PC-3 (cell line): Measurements from ENCODE around the gene TNS3. TPM values are rescaled to one million over a fixed set of nuclear protein-coding genes. Genes with fewer than 3 reads are reported as not detected.

Experiments used
- ATAC-seq: fragments of 200-7000 bp; cut with Tn5 transposase; 2 replicates; pipeline ENCODE4 v1.9.1; 2020; ENCODE audit warnings: mild to moderate bottlenecking, moderate library complexity
- BruUV-seq: library from RNA; stranded (reverse); fragments of 400-500 nt; replicated peaks from 2 replicates; lab custom pipeline; 2021; lab: Mats Ljungman, UMichigan
- CTCF ChIA-PET: fragments of 300-600 bp; sonication (Branson Sonifier 250); formaldehyde crosslinking; loops from one replicate; lab custom pipeline; 2022; ENCODE audit warnings: antibody characterized with exemption; lab: Charles Lee
- POLR2A ChIA-PET: fragments of 300-600 bp; sonication (Branson Sonifier 250); formaldehyde crosslinking; loops from one replicate; lab custom pipeline; 2022; ENCODE audit warnings: antibody characterized with exemption; ENCODE audit not compliant: unreplicated experiment; lab: Charles Lee
- DNase-seq: peaks from one replicate; pipeline ENCODE4 v3.0.0-alpha.2; 2015
- H2AFZ ChIP-seq: fragments of 300-600 bp; sonication (generic); 2 replicates; pipeline ENCODE4 v1.6.0; 2016; ENCODE audit warnings: antibody characterized with exemption, low read length
- H3F3A ChIP-seq: fragments of 300-600 bp; sonication (generic); one replicate; pipeline ENCODE4 v1.6.0; 2017; ENCODE audit warnings: antibody characterized with exemption, low read length, control low read depth, mild to moderate bottlenecking; ENCODE audit not compliant: unreplicated experiment
- H3K27ac ChIP-seq: fragments of 300-600 bp; sonication (generic); 2 replicates; pipeline ENCODE4 v1.5.1; 2016; ENCODE audit warnings: mild to moderate bottlenecking, low read length
- H3K27me3 ChIP-seq: fragments of 300-600 bp; sonication (generic); 2 replicates; pipeline ENCODE4 v1.6.1; 2016; ENCODE audit warnings: low read length, mixed read lengths
- H3K36me3 ChIP-seq: fragments of 300-600 bp; sonication (generic); 2 replicates; pipeline ENCODE4 v1.6.1; 2016; ENCODE audit warnings: low read depth, mixed run types, low read length, mixed read lengths
- H3K4me1 ChIP-seq: fragments of 300-600 bp; sonication (generic); 2 replicates; pipeline ENCODE4 v1.5.1; 2016; ENCODE audit warnings: low read length; ENCODE audit not compliant: insufficient read depth
- H3K4me2 ChIP-seq: fragments of 300-600 bp; sonication (generic); 2 replicates; pipeline ENCODE4 v1.6.0; 2016; ENCODE audit warnings: low read length
- H3K4me3 ChIP-seq: fragments of 300-600 bp; sonication (generic); 2 replicates; pipeline ENCODE4 v1.5.1; 2016; ENCODE audit warnings: mild to moderate bottlenecking, low read length, mixed read lengths
- H3K79me2 ChIP-seq: fragments of 300-600 bp; sonication (generic); 2 replicates; pipeline ENCODE4 v1.6.1; 2017; ENCODE audit warnings: low read length, mixed read lengths
- H3K9ac ChIP-seq: fragments of 300-600 bp; sonication (generic); 2 replicates; pipeline ENCODE4 v1.6.0; 2016; ENCODE audit warnings: mild to moderate bottlenecking, low read length
- H3K9me2 ChIP-seq: fragments of 300-600 bp; sonication (generic); replicated peaks from 2 replicates; pipeline ENCODE4 v1.6.1; 2016; ENCODE audit warnings: mixed run types, low read length, mixed read lengths
- H3K9me3 ChIP-seq: fragments of 300-600 bp; sonication (generic); 2 replicates; pipeline ENCODE4 v1.6.1; 2016; ENCODE audit warnings: low read length, mixed read lengths
- H4K20me1 ChIP-seq: fragments of 300-600 bp; sonication (generic); 2 replicates; pipeline ENCODE4 v1.6.1; 2016; ENCODE audit warnings: low read length, mixed read lengths
- EZH2 ChIP-seq: fragments of 300-600 bp; sonication (generic); IDR thresholded peaks from one replicate; pipeline ENCODE4 v1.6.1; 2017; ENCODE audit warnings: antibody characterized with exemption, mild to moderate bottlenecking, low read length; ENCODE audit not compliant: unreplicated experiment
- EZH2phosphoT487 ChIP-seq: fragments of 300-600 bp; sonication (generic); IDR thresholded peaks from 2 replicates; pipeline ENCODE4 v1.6.1; 2018; ENCODE audit warnings: mild to moderate bottlenecking, antibody characterized with exemption, low read length, borderline replicate concordance
- intact Hi-C: fragments of 100-400 bp; cut with micrococcal nuclease; formaldehyde crosslinking; loops from 2 replicates; pipeline ENCODE4 v1.9.0; 2023
- total RNA-seq: library from RNA; depleted of rRNA; stranded (reverse); fragments of >200 nt; gene quantifications from 2 replicates; pipeline ENCODE4 v1.2.3, GENCODE V29; 2014
- TF ChIP-seq, protein P1 (sequence below): fragments of 300-600 bp; sonication (generic); conservative IDR thresholded peaks from 2 replicates; pipeline ENCODE4 v1.5.1; 2017; ENCODE audit warnings: antibody characterized with exemption, low read depth, mild to moderate bottlenecking, low read length

The TNS3 gene
- total RNA-seq, 1 experiment from 2014 or later, result 72.3 TPM

DNA sequence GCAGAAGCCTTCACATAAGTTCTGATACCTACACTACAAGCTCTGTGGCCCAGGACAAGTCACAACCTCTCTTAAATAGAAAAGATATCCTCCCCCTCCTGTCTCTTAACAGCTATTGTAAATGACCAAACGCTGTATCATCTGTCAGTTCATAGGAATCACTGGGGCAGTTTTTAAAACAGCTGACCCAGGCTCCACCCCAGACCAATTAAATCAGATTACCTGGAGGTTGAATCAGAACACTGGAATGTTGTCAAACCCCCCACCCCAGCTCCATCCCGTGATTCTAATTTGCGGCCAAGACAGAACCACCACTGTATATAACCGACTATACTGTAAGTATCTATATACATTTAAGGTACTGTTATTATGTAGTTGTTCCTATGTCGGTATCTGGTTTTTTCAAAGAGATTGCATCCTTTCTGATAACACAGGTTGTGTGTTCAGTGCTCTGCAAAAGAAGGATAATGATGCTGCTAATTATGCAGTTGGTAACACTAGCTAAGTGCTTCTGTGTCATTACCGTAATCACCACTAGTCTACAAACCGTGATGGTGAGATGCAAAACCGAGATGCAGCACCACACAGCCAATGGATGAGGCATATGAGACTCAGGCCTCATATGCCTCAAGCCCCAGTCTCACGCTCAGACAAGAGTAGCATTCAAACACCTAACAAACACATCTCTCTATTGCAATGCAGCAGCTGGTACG, 47.4 kb downstream of the TNS3 start:
- DNase-seq (peak; percentile 96), ATAC-seq (peak; percentile 73)
- no peaks in the 10 kb centered on the region for H3K27me3 ChIP-seq
- H3K9me3 ChIP-seq, result no peaks in the 10 kb centered on the region; the same call in 1 of the 2 replicates
- H3K27ac ChIP-seq, result peak overlapping the region; percentile 61
- 0 out of 2 replicates have a peak, but pooled peaks cover 4% of the 10 kb centered on the region for H4K20me1 ChIP-seq
- CTCF ChIA-PET, result interaction anchor here (0.7 to 1.1 kb wide), 4 partner anchors 42 to 81 kb away, joined by 3 to 9 read pairs (median 3); no protein-coding TSS in a partner anchor
- H3K4me1 ChIP-seq, result peaks cover 63% of the 10 kb centered on the region
- H3K9ac ChIP-seq, result no peak overlapping the region
- H3K79me2 ChIP-seq, result peaks cover 88% of the 10 kb centered on the region
- POLR2A ChIA-PET, result interaction anchor here (0.6 kb wide), 1 partner anchor 18 kb away, joined by 3 read pairs; no protein-coding TSS in a partner anchor
- intact Hi-C loops, result loop anchor here (1.0 kb wide), 3 partner anchors 40 to 81 kb away; no protein-coding TSS in a partner anchor
- peak overlapping the region; percentile 89 for H3K4me2 ChIP-seq
- H3K9me2 ChIP-seq, result no peaks in the 10 kb centered on the region
- peaks cover 11% of the 10 kb centered on the region for H3F3A ChIP-seq
- TF ChIP-seq EZH2phosphoT487, result no peak
- TF ChIP-seq, protein P1, sequence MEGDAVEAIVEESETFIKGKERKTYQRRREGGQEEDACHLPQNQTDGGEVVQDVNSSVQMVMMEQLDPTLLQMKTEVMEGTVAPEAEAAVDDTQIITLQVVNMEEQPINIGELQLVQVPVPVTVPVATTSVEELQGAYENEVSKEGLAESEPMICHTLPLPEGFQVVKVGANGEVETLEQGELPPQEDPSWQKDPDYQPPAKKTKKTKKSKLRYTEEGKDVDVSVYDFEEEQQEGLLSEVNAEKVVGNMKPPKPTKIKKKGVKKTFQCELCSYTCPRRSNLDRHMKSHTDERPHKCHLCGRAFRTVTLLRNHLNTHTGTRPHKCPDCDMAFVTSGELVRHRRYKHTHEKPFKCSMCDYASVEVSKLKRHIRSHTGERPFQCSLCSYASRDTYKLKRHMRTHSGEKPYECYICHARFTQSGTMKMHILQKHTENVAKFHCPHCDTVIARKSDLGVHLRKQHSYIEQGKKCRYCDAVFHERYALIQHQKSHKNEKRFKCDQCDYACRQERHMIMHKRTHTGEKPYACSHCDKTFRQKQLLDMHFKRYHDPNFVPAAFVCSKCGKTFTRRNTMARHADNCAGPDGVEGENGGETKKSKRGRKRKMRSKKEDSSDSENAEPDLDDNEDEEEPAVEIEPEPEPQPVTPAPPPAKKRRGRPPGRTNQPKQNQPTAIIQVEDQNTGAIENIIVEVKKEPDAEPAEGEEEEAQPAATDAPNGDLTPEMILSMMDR, result peak; percentile 39
- peak overlapping the region; percentile 25; the same call in 1 of the 2 replicates for H3K4me3 ChIP-seq
- no peak overlapping the region for H2AFZ ChIP-seq
- no TSS peak for BruUV-seq
- H3K36me3 ChIP-seq, result peaks cover 9% of the 10 kb centered on the region

DNA sequence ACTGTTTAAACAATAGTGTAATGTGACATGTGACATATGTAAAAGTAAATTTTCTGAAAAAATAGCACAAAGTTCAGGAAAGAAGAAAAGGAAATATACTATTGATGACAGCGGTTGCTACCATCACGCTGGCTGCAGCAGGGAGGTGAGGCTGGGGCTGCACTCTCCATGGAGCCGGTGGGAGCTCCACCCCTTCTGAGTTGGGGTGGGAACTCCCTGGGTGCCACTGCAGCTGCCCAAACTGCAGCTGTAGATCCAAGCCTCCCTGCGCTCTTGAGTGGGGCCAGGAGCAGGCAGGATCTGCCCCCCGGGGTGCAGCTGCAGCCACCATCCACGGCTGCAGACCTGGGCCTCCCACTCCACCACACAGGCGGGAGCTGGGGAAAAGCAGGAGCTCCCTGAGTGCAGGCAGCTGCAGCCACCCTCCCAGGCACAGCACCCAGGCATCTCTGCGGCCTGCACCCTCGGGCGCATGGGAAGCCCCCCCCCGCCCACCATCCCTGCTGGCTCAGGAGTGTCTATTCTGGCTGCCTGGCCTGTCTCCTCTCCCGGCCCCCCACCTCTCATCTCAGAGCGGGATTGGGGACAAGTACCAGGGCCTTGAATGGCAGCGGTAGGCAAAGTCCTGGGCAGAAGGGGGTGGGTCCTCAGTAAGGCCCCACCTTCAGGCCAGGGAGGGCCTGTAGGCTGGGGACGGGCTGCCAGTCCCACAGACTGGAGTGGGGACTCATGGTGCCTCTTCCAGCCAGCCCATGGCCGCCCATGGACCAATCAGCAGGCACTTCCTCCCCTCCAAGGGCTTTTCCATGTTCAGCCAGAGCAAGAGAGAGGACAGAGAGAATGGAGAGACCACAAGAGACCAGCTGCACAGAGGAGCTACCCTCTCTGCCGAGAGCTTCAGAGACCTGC, 50.1 kb downstream of the TNS3 start:
- no peak overlapping the region for H3K9ac ChIP-seq
- no peak overlapping the region for H2AFZ ChIP-seq
- no peaks in the 10 kb centered on the region; the same call in 1 of the 2 replicates for H3K9me3 ChIP-seq
- no peak overlapping the region for H3K27ac ChIP-seq
- no peaks in the 10 kb centered on the region for H3K27me3 ChIP-seq
- CTCF ChIA-PET, result no interaction called here
- TF ChIP-seq, protein P1, result no peak
- TF ChIP-seq EZH2phosphoT487 (no peak), EZH2 (no peak)
- peaks cover 11% of the 10 kb centered on the region for H3F3A ChIP-seq
- no TSS peak for BruUV-seq
- peaks cover 70% of the 10 kb centered on the region for H3K79me2 ChIP-seq
- H3K9me2 ChIP-seq, result no peaks in the 10 kb centered on the region
- peaks cover 31% of the 10 kb centered on the region for H3K36me3 ChIP-seq
- no peak overlapping the region for H3K4me3 ChIP-seq
- DNase-seq, result no peak
- H3K4me1 ChIP-seq, result peaks cover 42% of the 10 kb centered on the region
- POLR2A ChIA-PET, result interaction anchor here (0.6 kb wide), 1 partner anchor 558 kb away, joined by 4 read pairs; no protein-coding TSS in a partner anchor
- ATAC-seq, result no peak
- 0 out of 2 replicates have a peak, but pooled peaks cover 4% of the 10 kb centered on the region for H4K20me1 ChIP-seq
- no peak overlapping the region for H3K4me2 ChIP-seq
- intact Hi-C loops, result no loop called here
